ENCODE results near the gene PALLD.

PALLD gene

DNA sequence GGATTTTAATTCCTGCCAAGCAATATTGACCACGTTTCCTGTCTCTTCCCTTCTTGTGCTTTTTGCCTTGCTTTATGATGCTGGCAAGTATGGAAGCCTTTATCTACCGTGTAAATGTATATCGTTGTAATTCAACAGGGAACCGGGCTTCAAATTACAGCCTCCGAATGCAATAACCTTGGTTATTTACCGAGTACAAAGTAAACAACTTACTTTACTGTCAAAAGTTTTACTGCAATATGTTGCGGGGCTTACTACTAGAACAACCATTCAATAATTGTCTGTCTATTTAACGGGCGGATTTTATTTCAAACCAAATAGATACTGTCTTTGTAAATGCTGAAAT is 73.1 kb downstream of the PALLD start:
- H3K27ac Mint-ChIP-seq: no peak overlapping the region
- DNase-seq (no peak), ATAC-seq (replicated peaks) (no peak)
- no peaks in the 10 kb centered on the region for H3K36me3 Mint-ChIP-seq
- no peak overlapping the region for H3K4me3 Mint-ChIP-seq
- no peaks in the 10 kb centered on the region for H3K9me3 Mint-ChIP-seq
- H3K27me3 Mint-ChIP-seq: peaks cover 0 to 12% of the 10 kb centered on the region in 2 donors
- no peaks in the 10 kb centered on the region for H3K4me1 Mint-ChIP-seq

DNA sequence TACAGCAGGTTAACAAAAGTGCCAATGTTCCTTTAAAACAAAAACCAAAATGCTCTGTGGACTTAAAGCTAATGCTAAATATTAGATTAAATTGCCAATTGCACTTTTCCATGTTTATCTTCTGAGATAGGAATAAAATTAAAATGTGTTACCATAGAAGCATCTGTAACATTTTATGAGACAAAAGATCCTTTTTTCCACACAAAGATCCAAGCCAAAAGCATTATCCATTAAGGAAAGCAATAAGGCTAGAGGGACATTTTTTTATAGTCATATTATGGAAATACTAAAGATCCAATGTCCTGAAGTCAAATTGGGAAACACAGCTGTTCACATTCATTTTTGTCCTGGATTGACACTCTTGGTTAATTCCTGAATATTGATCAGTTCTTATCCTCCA is 73.6 kb downstream of the PALLD start:
- H3K4me3 Mint-ChIP-seq: no peak overlapping the region
- no peak for ATAC-seq (replicated peaks)

GRCh38 chr4:168572002-168572401 is 75.2 kb downstream of the PALLD start:
- Mint-ChIP-seq H3K36me3 (no peaks in the 10 kb centered on the region), H3K27ac (no peak overlapping the region), H3K4me1 (no peaks in the 10 kb centered on the region), H3K4me3 (no peak overlapping the region), H3K9me3 (no peaks in the 10 kb centered on the region), H3K27me3 (peaks cover 0 to 7% of the 10 kb centered on the region in 2 donors)
- ATAC-seq (replicated peaks): no peak
- DNase-seq: no peak

More for the DNA sequence above, 73.6 kb downstream of the PALLD start:
- no peaks in the 10 kb centered on the region for H3K9me3 Mint-ChIP-seq
- H3K4me1 Mint-ChIP-seq: no peaks in the 10 kb centered on the region
- no peaks in the 10 kb centered on the region for H3K36me3 Mint-ChIP-seq
- no peak for DNase-seq
- H3K27me3 Mint-ChIP-seq: peaks cover 0 to 8% of the 10 kb centered on the region in 2 donors
- no peak overlapping the region for H3K27ac Mint-ChIP-seq

DNA sequence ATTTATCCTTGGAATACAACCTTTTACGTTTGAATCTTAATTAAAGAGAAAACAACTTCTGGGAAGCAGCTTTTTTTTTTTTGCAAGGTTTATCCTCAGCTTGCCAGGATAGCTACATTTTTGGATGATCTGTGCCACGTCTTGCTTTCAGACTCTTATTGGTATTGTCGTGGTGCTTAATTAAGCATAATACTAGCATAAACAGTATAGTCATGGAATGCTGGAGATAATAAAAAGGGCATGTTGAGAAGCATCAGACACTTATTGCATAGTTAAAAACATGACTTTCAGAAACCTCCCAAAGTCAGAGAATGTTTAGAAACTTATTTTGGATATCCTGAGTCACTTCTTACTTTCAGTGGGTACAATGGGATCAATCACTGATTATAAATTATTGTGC is 77.0 kb downstream of the PALLD start:
- Mint-ChIP-seq H3K36me3 (no peaks in the 10 kb centered on the region), H3K27me3 (peaks cover 0 to 7% of the 10 kb centered on the region in 2 donors), H3K4me3 (no peak overlapping the region), H3K27ac (no peak overlapping the region), H3K4me1 (no peaks in the 10 kb centered on the region), H3K9me3 (peaks cover 2 to 4% of the 10 kb centered on the region in 2 donors)
- DNase-seq: no peak
- no peak for ATAC-seq (replicated peaks)

GRCh38 chr4:168574581-168575295 is 77.9 kb downstream of the PALLD start:
- Mint-ChIP-seq H3K9me3 (peaks cover 2 to 4% of the 10 kb centered on the region in 2 donors), H3K27ac (no peak overlapping the region), H3K36me3 (no peaks in the 10 kb centered on the region), H3K4me1 (no peaks in the 10 kb centered on the region), H3K4me3 (no peak overlapping the region), H3K27me3 (peaks cover 0 to 7% of the 10 kb centered on the region in 2 donors)
- ATAC-seq (replicated peaks) (no peak), DNase-seq (no peak)

DNA sequence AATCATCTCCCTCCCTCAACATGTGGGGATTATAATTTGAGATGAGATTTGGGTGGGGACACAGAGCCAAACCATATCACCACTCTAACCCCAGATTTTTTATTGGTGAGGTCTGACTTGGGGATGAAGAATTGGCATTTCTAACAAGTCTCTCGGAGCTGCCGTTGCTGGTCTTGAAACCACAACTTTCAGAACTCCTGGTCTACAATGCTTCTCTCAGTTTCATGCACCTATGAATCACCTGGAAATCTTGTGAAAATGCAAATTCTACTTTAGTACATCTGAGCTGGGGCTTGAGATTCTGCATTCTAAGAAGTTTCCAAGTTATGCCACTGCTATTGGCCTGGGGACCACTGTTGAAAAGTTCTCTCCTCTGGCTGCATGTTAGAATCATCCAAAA is 78.6 kb downstream of the PALLD start:
- H3K27ac Mint-ChIP-seq: no peak overlapping the region
- no peaks in the 10 kb centered on the region for H3K36me3 Mint-ChIP-seq
- no peak overlapping the region for H3K4me3 Mint-ChIP-seq
- DNase-seq (no peak), ATAC-seq (replicated peaks) (no peak)
- peaks cover 4% of the 10 kb centered on the region in 2 donors for H3K9me3 Mint-ChIP-seq
- peaks cover 0 to 7% of the 10 kb centered on the region in 2 donors for H3K27me3 Mint-ChIP-seq
- H3K4me1 Mint-ChIP-seq: no peaks in the 10 kb centered on the region

DNA sequence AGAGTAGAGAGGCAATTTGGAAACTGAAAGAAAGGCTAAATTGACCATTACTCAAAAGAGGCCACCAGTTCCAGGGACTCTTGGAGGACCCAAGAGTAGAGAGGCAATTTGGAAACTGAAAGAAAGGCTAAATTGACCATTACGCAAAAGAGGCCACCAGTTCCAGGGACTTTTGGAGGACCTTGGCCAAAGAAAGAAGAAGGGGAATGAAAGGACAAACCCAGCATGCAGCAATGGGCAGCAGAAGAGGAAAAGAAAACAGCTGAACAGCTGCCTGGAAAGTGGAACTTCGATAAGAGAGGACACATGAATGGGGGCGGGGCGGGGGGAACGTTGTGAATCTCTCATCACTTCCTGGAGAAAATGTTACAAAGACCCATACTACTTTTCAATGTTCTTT is 80.8 kb downstream of the PALLD start:
- Mint-ChIP-seq H3K9me3 (peaks cover 10 to 22% of the 10 kb centered on the region in 2 donors), H3K4me1 (no peaks in the 10 kb centered on the region), H3K4me3 (no peak overlapping the region), H3K36me3 (no peaks in the 10 kb centered on the region), H3K27me3 (peaks cover 6 to 13% of the 10 kb centered on the region in 2 donors), H3K27ac (no peak overlapping the region)
- DNase-seq (no peak), ATAC-seq (replicated peaks) (no peak)

GRCh38 chr4:168580228-168580627 is 83.4 kb downstream of the PALLD start:
- Mint-ChIP-seq H3K27ac (no peak overlapping the region), H3K4me1 (no peaks in the 10 kb centered on the region), H3K27me3 (peaks cover 9 to 13% of the 10 kb centered on the region in 2 donors), H3K36me3 (no peaks in the 10 kb centered on the region), H3K9me3 (peaks cover 10 to 22% of the 10 kb centered on the region in 2 donors), H3K4me3 (no peak overlapping the region)
- DNase-seq (no peak), ATAC-seq (replicated peaks) (no peak)

GRCh38 chr4:168584321-168584771 is 87.5 kb downstream of the PALLD start:
- DNase-seq (no peak), ATAC-seq (replicated peaks) (peak in 1 of 2 donors; percentile 31)
- no peak overlapping the region for H3K4me3 Mint-ChIP-seq
- no peak overlapping the region for H3K27ac Mint-ChIP-seq
- H3K36me3 Mint-ChIP-seq: no peaks in the 10 kb centered on the region
- peaks cover 16 to 20% of the 10 kb centered on the region in 2 donors for H3K27me3 Mint-ChIP-seq
- H3K9me3 Mint-ChIP-seq: peaks cover 8 to 18% of the 10 kb centered on the region in 2 donors
- peaks cover 2 to 4% of the 10 kb centered on the region in 2 donors for H3K4me1 Mint-ChIP-seq

- no peak overlapping the region for H3K27ac Mint-ChIP-seq
- H3K4me1 Mint-ChIP-seq: peaks cover 2 to 4% of the 10 kb centered on the region in 2 donors
- H3K9me3 Mint-ChIP-seq: peaks cover 6 to 18% of the 10 kb centered on the region in 2 donors
- H3K4me3 Mint-ChIP-seq: no peak overlapping the region
- ATAC-seq (replicated peaks): peak; percentile 89
- H3K27me3 Mint-ChIP-seq: peaks cover 16 to 31% of the 10 kb centered on the region in 2 donors
- H3K36me3 Mint-ChIP-seq: no peaks in the 10 kb centered on the region
- DNase-seq: peak; percentile 4
These were observed 88.6 kb downstream of the PALLD start for GRCh38 chr4:168585168-168586091.

DNA sequence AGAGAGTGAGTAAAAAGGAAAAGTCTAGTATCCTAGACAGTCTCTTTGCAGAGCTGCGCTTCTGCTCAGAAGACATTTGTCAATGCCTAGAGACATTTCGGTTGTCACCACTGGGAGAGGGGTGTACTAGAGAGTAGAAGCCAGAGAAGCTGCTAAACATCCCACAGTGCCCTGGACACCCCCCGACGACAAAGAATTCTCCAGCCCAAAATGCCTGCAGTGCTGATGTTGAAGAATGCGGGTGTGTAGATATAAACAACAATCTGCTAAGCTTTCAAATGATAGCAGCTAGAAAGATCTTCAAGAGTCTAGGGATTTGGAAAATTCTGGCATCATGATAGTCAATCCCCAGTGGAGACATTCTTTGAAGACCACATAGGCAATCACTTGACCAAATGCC is 90.1 kb downstream of the PALLD start:
- Mint-ChIP-seq H3K27me3 (peaks cover 10 to 33% of the 10 kb centered on the region in 2 donors), H3K4me3 (no peak overlapping the region), H3K4me1 (peaks cover 2 to 4% of the 10 kb centered on the region in 2 donors), H3K36me3 (no peaks in the 10 kb centered on the region), H3K27ac (no peak overlapping the region), H3K9me3 (peaks cover 0 to 7% of the 10 kb centered on the region in 2 donors)
- DNase-seq (no peak), ATAC-seq (replicated peaks) (no peak)

DNA sequence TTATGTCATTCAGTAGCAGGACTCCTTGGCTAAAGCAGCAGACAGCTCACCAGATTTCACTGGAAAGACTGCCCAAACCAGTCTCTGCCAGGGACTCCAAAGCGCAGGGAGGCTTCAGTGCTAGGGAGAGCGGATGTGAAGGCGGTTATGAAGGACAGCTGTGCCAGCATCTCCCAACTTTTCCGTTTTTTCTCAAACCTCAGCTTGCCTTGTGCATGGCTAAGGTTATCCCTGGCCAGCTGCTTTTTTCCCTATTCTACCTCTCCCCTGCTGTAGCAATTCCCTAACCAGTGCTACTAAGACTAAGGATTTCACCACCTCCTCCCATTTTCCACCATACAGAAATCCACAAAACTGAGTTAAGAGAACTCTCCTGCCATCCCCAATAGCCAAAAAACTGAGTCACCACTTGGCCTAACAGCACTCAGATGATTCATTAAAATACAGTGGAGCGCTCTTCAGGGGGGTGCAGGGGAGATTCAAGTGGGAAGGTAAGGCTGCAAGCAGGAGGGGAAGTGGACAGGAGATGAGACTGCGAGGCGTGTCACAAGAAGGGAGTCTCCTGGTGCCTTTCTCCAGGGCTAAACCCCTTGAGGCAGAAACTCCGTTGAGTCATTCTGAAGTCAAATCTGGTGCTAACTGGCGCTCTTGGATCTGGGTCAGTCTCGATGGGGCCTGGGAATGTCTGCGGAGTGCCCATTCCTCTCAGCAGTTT is 90.7 kb downstream of the PALLD start:
- ATAC-seq (replicated peaks) (no peak), DNase-seq (no peak)
- H3K27ac Mint-ChIP-seq: no peak overlapping the region
- H3K9me3 Mint-ChIP-seq: peaks cover 0 to under 1% of the 10 kb centered on the region in 2 donors
- peaks cover 10 to 26% of the 10 kb centered on the region in 2 donors for H3K27me3 Mint-ChIP-seq
- peaks cover 2 to 4% of the 10 kb centered on the region in 2 donors for H3K4me1 Mint-ChIP-seq
- no peaks in the 10 kb centered on the region for H3K36me3 Mint-ChIP-seq
- H3K4me3 Mint-ChIP-seq: no peak overlapping the region

DNA sequence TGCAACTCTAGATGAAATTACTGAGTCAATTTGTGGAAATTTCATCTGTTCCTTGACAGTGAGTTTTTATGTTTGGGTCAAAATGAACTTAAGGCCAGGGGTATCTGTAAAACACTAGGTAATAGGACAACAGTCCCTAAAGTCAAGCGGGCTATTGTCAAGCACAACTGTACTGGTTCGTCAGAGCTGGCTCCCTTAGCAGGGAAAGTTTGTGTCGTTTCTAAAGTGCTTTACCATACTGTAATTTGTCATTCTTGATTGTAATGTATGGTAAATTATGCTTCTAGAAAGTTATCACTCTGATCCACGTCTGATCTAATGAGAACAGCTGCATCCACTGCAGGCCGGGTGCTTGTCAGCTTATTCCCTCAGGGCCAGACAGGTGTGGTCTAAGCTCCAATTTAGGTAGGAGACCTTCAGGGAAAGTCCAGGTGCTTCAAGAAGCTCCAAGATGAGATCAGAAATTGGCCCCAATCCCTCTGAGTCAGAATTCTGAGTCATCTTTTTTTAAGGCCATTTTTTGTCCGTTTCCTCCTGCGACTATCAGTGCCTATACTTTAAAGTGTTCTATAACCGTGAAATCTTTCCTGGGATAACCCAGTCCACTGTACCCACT is 92.2 kb downstream of the PALLD start:
- Mint-ChIP-seq H3K27ac (no peak overlapping the region), H3K27me3 (peaks cover 5 to 24% of the 10 kb centered on the region in 2 donors), H3K9me3 (no peaks in the 10 kb centered on the region), H3K36me3 (no peaks in the 10 kb centered on the region), H3K4me1 (peaks cover 2 to 4% of the 10 kb centered on the region in 2 donors), H3K4me3 (no peak overlapping the region)
- no peak for ATAC-seq (replicated peaks)
- no peak for DNase-seq

DNA sequence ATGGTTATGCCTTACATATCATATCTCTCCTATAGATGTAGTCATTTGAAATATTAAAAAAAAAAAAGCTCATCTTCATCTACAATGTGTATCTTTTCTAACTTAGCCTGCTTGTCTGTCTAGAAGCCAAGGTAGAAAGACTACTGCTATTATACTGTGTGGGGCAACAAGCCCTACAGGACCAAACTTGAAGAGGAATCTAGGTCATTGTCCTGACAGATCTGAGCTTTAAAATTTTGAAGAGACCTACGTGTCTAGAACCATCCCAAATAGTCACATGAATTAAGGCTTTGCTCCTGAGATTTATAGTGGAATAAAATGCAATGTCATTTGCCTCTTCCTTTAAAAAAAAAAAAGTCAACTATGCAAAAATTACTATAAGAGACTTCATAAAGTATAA is 95.8 kb downstream of the PALLD start:
- peaks cover 0 to 13% of the 10 kb centered on the region in 2 donors for H3K27me3 Mint-ChIP-seq
- no peak overlapping the region for H3K4me3 Mint-ChIP-seq
- no peak overlapping the region for H3K27ac Mint-ChIP-seq
- H3K4me1 Mint-ChIP-seq: no peaks in the 10 kb centered on the region
- ATAC-seq (replicated peaks): no peak
- DNase-seq: no peak
- H3K9me3 Mint-ChIP-seq: no peaks in the 10 kb centered on the region
- no peaks in the 10 kb centered on the region for H3K36me3 Mint-ChIP-seq
